ENCODE measurements around the gene DOP1A.

DOP1A gene, protein sequence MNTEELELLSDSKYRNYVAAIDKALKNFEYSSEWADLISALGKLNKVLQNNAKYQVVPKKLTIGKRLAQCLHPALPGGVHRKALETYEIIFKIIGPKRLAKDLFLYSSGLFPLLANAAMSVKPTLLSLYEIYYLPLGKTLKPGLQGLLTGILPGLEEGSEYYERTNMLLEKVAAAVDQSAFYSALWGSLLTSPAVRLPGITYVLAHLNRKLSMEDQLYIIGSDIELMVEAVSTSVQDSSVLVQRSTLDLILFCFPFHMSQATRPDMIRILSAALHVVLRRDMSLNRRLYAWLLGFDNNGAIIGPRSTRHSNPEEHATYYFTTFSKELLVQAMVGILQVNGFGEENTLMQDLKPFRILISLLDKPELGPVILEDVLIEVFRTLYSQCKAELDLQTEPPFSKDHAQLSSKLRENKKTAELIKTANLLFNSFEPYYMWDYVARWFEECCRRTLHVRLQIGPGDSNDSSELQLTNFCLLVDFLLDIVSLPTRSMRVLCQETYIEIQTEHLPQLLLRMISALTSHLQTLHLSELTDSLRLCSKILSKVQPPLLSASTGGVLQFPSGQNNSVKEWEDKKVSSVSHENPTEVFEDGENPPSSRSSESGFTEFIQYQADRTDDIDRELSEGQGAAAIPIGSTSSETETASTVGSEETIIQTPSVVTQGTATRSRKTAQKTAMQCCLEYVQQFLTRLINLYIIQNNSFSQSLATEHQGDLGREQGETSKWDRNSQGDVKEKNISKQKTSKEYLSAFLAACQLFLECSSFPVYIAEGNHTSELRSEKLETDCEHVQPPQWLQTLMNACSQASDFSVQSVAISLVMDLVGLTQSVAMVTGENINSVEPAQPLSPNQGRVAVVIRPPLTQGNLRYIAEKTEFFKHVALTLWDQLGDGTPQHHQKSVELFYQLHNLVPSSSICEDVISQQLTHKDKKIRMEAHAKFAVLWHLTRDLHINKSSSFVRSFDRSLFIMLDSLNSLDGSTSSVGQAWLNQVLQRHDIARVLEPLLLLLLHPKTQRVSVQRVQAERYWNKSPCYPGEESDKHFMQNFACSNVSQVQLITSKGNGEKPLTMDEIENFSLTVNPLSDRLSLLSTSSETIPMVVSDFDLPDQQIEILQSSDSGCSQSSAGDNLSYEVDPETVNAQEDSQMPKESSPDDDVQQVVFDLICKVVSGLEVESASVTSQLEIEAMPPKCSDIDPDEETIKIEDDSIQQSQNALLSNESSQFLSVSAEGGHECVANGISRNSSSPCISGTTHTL (N-terminal part only)

DNA sequence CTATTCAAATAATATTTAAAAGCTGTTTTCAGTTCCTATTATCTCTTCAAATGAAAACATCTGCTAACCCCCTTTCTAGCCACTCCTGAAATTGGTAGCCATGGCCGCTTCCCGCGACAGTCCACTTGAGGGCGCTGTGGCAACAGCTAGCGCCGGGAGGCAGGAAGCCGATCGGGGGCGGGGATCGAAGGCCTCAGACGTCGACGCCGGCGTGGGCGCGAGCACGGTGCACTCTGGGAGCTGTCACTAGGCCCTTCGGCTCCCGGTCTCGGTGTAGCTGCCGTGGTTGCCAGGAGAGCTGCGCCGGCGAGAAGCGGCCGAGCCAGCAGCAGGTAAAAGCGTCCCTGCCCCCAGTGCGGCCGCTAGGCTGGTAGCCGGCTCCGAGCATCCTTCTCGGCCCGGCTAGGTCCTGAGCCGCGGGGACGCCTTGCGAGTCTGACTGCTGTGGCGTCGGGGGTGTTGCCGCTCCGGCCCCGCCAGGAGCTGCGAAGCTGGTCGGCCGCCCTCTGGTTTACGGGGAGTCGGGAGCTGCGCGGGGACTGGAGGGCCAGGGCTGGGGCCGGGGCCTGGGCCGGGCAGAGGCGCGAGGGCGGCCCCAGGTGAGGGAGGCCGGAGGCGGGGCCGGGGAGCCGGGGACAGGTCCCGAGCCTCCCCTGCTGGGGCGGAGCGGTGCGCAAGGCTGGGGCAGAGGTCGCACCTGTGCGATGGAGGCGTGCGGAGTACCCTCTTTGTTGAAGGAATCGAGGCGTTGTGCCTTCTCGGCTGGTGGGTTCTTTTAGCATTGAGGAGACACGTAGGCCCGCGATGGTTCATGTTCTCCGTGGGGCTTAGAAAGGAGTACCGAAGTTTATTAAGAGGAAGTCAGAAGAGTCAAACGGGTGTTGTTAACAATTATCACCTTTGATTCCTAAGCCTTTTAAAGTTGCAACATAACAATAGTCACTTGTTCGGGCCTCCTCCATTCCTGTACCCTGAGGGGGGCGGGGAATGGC is at the start of gene DOP1A:
Gene DOP1A, plus strand, starts transcription at position 224 of the 992 bp plus-strand sequence. CDS start 29,307 bp downstream, outside the sequence.
- H3K4me1 ChIP-seq (ENCODE audit: control insufficient read depth, insufficient read depth, low read length): peaks cover 40% of the 10 kb centered on the region

DNA sequence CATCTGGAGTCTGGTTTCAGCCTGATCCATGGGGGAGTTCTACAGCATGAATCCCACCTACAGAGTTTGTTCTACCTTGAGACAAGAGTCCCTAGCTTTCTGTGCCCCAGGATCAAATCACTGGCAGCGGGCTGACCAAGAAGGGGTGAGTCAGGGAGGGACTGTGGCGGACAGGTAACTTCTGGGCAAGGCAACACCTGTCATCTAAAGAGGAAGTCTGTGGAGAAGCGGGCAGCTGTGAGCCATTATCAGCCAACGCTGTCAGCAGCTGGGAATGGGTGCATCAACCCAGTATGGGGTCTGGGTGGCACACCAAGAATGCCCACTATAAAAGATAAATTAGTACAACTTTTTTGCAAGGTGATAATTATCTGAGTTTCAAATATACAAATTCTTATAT is 47.7 kb upstream of the DOP1A start:
- Histone ChIP-seq H3K4me1 (ENCODE audit: control insufficient read depth, insufficient read depth, low read length) (no peaks in the 10 kb centered on the region), H3K27me3 (ENCODE audit: control insufficient read depth, insufficient read depth, low read length) (no peaks in the 10 kb centered on the region), H3K27ac (ENCODE audit: low read depth, low read length) (no peak overlapping the region), H3K9ac (ENCODE audit: low read depth, low read length) (no peak overlapping the region), H3K9me3 (ENCODE audit: control insufficient read depth, insufficient read depth, low read length) (no peaks in the 10 kb centered on the region), H3K36me3 (ENCODE audit: control insufficient read depth, insufficient read depth, low read length) (peaks cover 75% of the 10 kb centered on the region), H3K4me3 (ENCODE audit: low read depth, low read length) (no peak overlapping the region)

More for the DNA sequence above, at the start of gene DOP1A:
- peak within 1 kb of the TSS; percentile 93 for H3K27ac ChIP-seq (ENCODE audit: low read depth, low read length)
- peak within 1 kb of the TSS; percentile 89 for H3K9ac ChIP-seq (ENCODE audit: low read depth, low read length)
- peak within 1 kb of the TSS; percentile 90 for H3K4me3 ChIP-seq (ENCODE audit: low read depth, low read length)
- no peaks in the 10 kb centered on the region for H3K9me3 ChIP-seq (ENCODE audit: control insufficient read depth, insufficient read depth, low read length)
- H3K27me3 ChIP-seq (ENCODE audit: control insufficient read depth, insufficient read depth, low read length): no peaks in the 10 kb centered on the region
- peaks cover 2% of the 10 kb centered on the region for H3K36me3 ChIP-seq (ENCODE audit: control insufficient read depth, insufficient read depth, low read length)

DNA sequence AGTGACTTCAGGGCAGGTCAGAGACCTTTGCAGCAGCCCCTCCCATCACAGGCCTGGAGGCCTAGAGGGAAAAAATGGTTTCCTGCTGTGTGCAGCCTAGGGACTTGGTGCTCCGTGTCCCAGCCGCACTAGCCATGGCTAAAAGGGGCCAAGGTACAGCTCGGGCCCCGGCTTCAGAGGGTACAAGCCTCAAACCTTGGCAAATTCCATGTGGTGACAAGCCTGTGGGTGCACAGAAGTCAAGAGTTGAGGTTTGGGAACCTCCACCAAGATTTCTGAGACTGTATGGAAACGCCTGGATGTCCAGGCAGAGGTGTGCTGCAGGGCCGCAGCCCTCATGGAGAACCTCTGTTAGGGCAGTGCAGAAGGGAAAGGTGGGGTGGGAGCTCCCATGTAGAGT is 35.8 kb upstream of the DOP1A start:
- Histone ChIP-seq H3K27me3 (ENCODE audit: control insufficient read depth, insufficient read depth, low read length) (no peaks in the 10 kb centered on the region), H3K9me3 (ENCODE audit: control insufficient read depth, insufficient read depth, low read length) (peaks cover 31% of the 10 kb centered on the region), H3K9ac (ENCODE audit: low read depth, low read length) (no peak overlapping the region), H3K36me3 (ENCODE audit: control insufficient read depth, insufficient read depth, low read length) (peaks cover 38% of the 10 kb centered on the region), H3K27ac (ENCODE audit: low read depth, low read length) (no peak overlapping the region), H3K4me1 (ENCODE audit: control insufficient read depth, insufficient read depth, low read length) (no peaks in the 10 kb centered on the region), H3K4me3 (ENCODE audit: low read depth, low read length) (no peak overlapping the region)

DNA sequence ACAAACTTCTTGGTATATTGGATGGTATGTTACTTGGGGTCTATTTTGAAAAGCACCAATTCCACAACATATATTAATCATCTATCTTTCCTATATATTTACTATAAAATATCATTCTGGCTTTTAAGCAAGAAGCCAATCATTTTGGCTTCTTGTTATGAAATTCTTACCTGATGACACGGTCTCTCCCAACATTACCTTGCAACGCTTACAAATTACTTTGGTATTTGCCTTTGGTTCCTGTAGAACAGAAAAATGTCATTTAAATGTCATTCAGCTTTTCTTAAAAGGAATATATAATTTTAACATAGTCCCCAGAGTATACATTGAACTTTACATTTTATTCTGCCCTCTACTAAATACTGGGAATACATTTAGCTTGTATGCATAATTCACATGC is 29.2 kb upstream of the DOP1A start:
- Histone ChIP-seq H3K4me3 (ENCODE audit: low read depth, low read length) (no peak overlapping the region), H3K36me3 (ENCODE audit: control insufficient read depth, insufficient read depth, low read length) (peaks cover 23% of the 10 kb centered on the region), H3K9me3 (ENCODE audit: control insufficient read depth, insufficient read depth, low read length) (peaks cover 11% of the 10 kb centered on the region), H3K9ac (ENCODE audit: low read depth, low read length) (no peak overlapping the region), H3K4me1 (ENCODE audit: control insufficient read depth, insufficient read depth, low read length) (no peaks in the 10 kb centered on the region), H3K27ac (ENCODE audit: low read depth, low read length) (no peak overlapping the region), H3K27me3 (ENCODE audit: control insufficient read depth, insufficient read depth, low read length) (no peaks in the 10 kb centered on the region)

DNA sequence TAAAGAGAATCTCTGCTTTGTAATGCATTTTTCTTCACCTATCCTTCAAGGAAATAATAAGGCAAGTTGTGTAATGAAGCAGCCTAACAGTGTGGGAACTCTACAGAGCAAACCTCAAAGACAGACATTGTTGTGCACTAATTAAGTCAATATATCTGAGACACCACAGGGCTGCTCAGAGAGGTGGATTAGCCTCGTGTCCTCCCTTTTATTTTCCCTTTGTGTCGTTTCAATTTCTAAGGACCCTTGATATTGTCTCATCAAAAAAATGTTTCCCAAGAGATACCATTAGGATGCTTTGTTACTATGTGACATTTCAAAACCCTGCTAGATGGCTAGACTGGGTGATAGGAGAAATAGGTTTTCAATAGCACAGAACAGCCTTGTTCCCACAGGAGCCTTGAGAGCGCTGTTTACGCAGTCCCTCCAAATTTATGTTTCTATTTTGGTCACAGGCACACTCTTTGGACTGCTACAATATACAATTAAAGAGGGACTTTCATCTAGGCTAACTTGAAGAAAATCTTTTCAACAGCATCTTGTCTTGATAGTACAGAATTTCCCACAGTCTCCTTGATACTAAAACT is 24.9 kb upstream of the DOP1A start:
- H3K4me3 ChIP-seq (ENCODE audit: low read depth, low read length): no peak overlapping the region
- no peaks in the 10 kb centered on the region for H3K9me3 ChIP-seq (ENCODE audit: control insufficient read depth, insufficient read depth, low read length)
- no peak overlapping the region for H3K27ac ChIP-seq (ENCODE audit: low read depth, low read length)
- H3K4me1 ChIP-seq (ENCODE audit: control insufficient read depth, insufficient read depth, low read length): peaks cover 9% of the 10 kb centered on the region
- H3K9ac ChIP-seq (ENCODE audit: low read depth, low read length): no peak overlapping the region
- no peaks in the 10 kb centered on the region for H3K27me3 ChIP-seq (ENCODE audit: control insufficient read depth, insufficient read depth, low read length)
- peaks cover 8% of the 10 kb centered on the region for H3K36me3 ChIP-seq (ENCODE audit: control insufficient read depth, insufficient read depth, low read length)

DNA sequence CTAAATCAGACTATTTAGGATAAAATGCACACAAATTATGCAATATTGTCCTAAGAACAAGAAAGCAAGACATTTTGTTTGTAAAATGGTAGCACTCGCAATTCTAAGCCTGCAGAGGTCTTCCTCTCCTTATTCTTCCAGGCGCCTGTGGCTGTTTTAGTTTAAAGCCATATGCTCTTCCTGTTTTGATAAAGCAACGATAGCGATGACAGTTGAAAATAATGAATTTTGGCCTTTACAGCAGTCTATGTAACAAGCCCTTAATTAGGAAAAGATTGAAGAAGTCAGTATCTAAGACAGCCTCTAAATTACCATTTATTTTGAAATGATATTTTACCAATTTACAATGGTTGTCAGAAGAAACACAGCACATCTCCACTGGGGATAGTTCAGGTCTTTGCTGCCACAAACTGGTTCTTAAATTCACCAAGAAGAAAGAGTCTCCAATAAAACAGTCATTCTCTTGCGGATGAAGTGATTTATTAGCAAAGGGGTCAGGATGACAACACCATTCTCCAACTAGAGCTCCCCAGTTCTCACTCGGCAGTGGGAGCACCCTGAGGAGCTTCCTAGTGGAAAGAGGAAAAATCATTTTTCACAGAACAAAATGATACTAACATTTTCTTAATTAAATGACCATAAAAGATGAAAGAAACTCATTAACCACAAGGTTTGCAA is 23.2 kb upstream of the DOP1A start:
- H3K27ac ChIP-seq (ENCODE audit: low read depth, low read length): no peak overlapping the region
- no peaks in the 10 kb centered on the region for H3K9me3 ChIP-seq (ENCODE audit: control insufficient read depth, insufficient read depth, low read length)
- H3K27me3 ChIP-seq (ENCODE audit: control insufficient read depth, insufficient read depth, low read length): no peaks in the 10 kb centered on the region
- no peak overlapping the region for H3K9ac ChIP-seq (ENCODE audit: low read depth, low read length)
- peaks cover 8% of the 10 kb centered on the region for H3K36me3 ChIP-seq (ENCODE audit: control insufficient read depth, insufficient read depth, low read length)
- H3K4me3 ChIP-seq (ENCODE audit: low read depth, low read length): no peak overlapping the region
- H3K4me1 ChIP-seq (ENCODE audit: control insufficient read depth, insufficient read depth, low read length): peaks cover 11% of the 10 kb centered on the region

DNA sequence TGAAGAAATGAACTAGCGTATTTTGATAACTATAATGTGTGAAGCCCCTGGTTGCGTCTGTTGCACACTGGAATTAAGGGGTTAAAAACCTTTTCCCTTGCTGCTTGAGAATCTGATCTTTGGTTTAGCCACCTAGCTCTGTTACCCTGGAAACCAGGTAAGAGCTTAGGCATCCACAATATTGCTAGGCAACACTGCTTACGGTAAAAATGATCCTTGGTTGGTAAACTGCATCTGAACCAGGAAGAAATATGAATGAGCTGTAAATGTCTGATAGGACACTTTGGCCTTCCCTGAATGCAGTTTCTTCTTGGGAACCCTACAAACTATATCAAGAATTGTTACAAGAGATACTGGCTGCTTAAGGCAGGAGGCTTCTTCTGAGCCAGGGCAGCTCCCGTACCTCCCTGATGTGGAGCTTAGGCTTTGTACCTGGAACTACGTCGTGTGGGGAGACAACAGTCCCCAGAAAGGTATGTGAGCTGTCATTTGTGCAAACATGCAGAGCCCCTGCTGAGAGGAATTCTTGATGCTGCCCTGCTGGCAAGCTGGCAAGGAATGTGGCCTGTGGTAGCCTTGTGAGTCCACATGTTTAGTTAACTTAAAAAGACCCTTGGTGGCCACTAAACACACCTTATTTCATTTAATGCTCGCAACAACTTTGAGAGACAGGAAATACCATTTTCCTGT is 20.3 kb upstream of the DOP1A start:
- no peaks in the 10 kb centered on the region for H3K27me3 ChIP-seq (ENCODE audit: control insufficient read depth, insufficient read depth, low read length)
- H3K36me3 ChIP-seq (ENCODE audit: control insufficient read depth, insufficient read depth, low read length): peaks cover 24% of the 10 kb centered on the region
- H3K4me3 ChIP-seq (ENCODE audit: low read depth, low read length): no peak overlapping the region
- peaks cover 14% of the 10 kb centered on the region for H3K4me1 ChIP-seq (ENCODE audit: control insufficient read depth, insufficient read depth, low read length)
- H3K9ac ChIP-seq (ENCODE audit: low read depth, low read length): no peak overlapping the region
- H3K27ac ChIP-seq (ENCODE audit: low read depth, low read length): no peak overlapping the region
- H3K9me3 ChIP-seq (ENCODE audit: control insufficient read depth, insufficient read depth, low read length): no peaks in the 10 kb centered on the region

DNA sequence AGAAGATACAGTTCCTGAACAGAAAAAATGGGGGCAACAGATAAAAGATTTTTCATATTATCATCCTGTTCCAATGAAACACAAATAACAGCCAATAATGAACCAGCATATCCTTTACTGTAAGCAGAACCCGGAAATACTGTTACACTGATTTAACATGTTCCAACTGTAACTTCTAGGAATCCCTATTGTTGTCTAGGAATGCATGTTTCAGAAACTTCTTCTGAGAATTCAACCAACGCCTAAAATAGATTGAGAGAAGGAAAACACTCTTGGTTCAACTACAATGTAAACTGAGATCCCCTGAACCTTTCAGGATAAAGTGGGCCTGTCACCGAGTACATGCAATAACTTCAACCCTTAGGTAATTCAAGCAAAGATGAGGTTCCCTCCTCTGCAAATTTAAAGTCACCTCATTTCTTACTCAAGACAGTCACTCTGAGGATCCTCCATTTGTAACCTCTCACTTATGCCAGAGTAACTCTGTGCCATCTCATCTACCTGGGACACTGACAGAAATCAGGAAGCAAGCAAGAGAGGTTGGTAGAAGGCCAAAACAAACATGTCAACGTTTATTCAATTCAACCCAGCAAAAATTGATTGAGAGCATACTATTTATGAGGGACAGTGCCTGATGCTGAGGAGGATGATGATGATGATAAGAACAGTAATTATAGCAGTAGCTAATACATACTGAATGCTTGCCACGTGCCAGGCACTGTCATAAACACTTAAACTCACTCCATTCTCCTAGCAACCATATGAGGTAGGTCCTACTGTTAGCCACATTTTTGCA is 15.9 kb upstream of the DOP1A start:
- Histone ChIP-seq H3K27ac (ENCODE audit: low read depth, low read length) (no peak overlapping the region), H3K27me3 (ENCODE audit: control insufficient read depth, insufficient read depth, low read length) (no peaks in the 10 kb centered on the region), H3K36me3 (ENCODE audit: control insufficient read depth, insufficient read depth, low read length) (peaks cover 47% of the 10 kb centered on the region), H3K9me3 (ENCODE audit: control insufficient read depth, insufficient read depth, low read length) (no peaks in the 10 kb centered on the region), H3K9ac (ENCODE audit: low read depth, low read length) (no peak overlapping the region), H3K4me3 (ENCODE audit: low read depth, low read length) (no peak overlapping the region), H3K4me1 (ENCODE audit: control insufficient read depth, insufficient read depth, low read length) (peaks cover 14% of the 10 kb centered on the region)
